Transverse colon (tissue), 4 donors: ENCODE measurements around the gene SMIM28.

Source experiments
- CTCF ChIP-seq, 5 experiments: fragments of 200-600 bp in 3 of 5; fragments of 450-650 bp in 2 of 5; sonication (generic) in 3 of 5; IDR thresholded peaks; 1 replicate in 2 of 5; 2 replicates in 3 of 5; pipeline ENCODE4 v1.5.1; 2016 to 2017; ENCODE audit warnings: antibody characterized with exemption in 5 of 5, inconsistent platforms in 3 of 5, mild to moderate bottlenecking in 2 of 5, moderate library complexity in 1 of 5
- EP300 ChIP-seq: sonication (generic); formaldehyde crosslinking; IDR thresholded peaks from one replicate; pipeline ENCODE4 v1.6.1; 2017; ENCODE audit warnings: antibody characterized with exemption, low read depth
- POLR2A ChIP-seq: fragments of 450-650 bp; IDR thresholded peaks from one replicate; pipeline ENCODE4 v1.6.1; 2016; ENCODE audit warnings: antibody characterized with exemption, mild to moderate bottlenecking, moderate library complexity
- POLR2AphosphoS5 ChIP-seq, 3 donors: sonication (generic); formaldehyde crosslinking; IDR thresholded peaks; one replicate each; pipeline ENCODE4 v1.6.1; 2016; ENCODE audit warnings: antibody characterized with exemption in 3 of 3

- TF ChIP-seq POLR2A (no peak), EP300 (no peak), CTCF (IDR thresholded peaks at IDR 0.05) (no peak), POLR2AphosphoS5 (IDR thresholded peaks at IDR 0.05) (no peak)
These were observed 4.8 kb upstream of the SMIM28 start for GRCh38 chr6:138372711-138373463.
